GM12873 (cell line): ENCODE data around the gene BRSK1.

Source experiments
- CTCF ChIP-seq: IDR thresholded peaks from 2 replicates; pipeline ENCODE4 v1.5.1; 2012; ENCODE audit warnings: low read depth, mild to moderate bottlenecking, moderate library complexity, low read length, control low read depth; ENCODE audit not compliant: insufficient read depth; ENCODE audit errors: missing control alignments

BRSK1 gene

DNA sequence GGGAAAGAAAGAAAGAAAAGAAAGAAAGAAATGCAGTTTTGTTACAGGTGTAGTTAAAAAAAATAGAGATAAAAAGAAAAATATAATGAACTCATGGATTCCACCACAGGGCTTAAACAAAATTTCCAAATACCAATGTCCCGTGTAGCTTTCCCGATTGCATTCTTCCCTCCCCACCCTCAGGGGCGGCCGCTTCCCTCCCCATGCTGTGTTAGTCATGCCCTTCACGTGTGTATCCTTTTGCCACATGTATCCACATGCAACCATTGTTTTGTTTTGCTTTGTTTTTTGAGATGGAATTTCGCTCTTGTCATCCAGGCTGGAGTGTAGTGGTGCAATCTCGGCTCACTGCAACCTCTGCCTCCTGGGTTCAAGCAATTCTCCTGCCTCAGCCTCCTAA is 52.3 kb downstream of the BRSK1 start:
- TF ChIP-seq CTCF: no peak

DNA sequence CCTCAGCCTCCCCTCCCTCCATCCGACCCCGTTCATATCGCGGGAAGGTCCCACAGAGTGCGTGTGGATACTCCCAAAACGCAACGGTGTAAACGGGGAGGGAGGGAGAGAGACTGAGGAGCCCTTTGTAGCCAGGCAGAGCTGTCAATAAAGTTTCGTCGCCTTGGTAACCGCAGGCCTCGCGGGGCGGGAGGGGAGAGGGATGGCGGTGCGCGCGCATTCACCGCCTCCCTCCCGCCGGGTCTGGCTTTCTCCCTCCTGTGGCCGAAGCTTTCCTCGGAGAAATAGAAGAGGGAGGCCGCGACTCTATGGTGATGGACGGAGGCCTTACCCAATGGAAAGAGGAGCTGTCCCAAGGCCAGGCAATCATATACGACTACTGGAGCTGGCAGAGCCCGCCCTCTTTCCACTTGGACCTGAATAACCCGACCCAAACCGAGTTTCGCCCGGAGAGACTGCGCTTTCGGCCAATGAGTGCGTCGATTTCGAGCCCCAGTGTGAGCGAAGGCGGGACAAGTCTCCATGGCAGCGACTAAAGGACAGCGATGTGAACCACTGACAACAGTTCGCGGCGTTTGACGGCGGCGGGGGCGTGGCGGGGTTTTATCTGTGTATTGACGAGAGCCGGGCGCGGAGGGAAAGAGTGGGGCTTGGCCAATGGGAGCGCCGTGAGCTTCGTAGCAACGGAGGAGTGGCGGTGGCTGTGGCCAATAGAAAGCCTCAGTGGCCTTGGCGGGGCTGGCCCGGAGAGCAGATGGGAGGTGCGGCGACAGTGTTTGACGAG is 55.5 kb downstream of the BRSK1 start, which contains the start of gene KMT5C:
KMT5C (plus strand) TSS at position 772 of the 784 bp plus-strand sequence. CDS start 2,061 bp downstream, outside the sequence.
- TF ChIP-seq CTCF: no peak

- no peak for TF ChIP-seq CTCF
Measured at GRCh38 chr19:55339889-55340783, 56.3 kb downstream of the BRSK1 start.

- no peak for TF ChIP-seq CTCF
Measured at GRCh38 chr19:55340784-55341147, 57.0 kb downstream of the BRSK1 start.

- no peak for TF ChIP-seq CTCF
Measured at GRCh38 chr19:55341171-55341588, 57.4 kb downstream of the BRSK1 start.

DNA sequence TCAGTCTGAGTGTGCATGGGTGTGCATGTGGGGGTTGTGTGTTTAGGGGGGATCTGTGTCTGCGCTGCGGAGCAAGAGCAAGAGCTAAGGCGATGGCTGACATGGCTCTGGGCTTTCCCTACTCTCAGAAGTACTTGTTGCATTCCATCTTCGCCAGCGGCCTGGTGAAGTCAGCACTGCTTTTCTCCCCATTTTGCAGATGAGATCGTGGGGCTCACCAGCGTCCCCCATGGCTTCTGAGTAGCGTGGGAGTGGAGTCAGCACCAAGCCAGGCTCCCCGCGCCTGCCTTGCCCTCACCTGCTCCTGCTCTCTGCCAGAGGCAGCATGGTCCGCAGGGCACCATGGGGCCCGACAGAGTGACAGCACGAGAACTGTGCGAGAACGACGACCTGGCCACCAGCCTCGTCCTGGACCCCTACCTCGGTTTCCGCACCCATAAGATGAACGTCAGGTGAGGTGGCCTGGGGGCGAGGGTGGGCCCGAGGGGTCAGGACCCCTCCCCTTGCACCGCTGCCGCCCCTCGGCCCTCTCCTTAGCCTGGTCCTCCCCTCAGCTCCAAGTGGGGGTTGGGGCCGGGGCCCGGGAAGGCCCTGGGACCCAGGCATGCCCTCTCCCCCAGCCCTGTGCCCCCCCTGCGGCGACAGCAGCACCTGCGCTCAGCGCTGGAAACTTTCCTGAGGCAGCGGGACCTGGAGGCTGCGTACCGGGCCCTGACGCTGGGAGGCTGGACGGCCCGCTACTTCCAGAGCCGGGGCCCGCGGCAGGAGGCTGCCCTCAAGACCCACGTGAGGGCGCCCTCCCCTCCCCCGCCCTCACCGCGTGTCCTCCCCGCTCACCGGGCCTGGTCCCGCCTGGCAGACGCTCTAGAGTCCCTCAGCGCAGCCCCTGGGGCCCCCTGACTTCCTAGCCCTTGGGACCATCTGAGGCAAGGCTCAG is 58.1 kb downstream of the BRSK1 start:
- TF ChIP-seq CTCF: no peak
